ENCODE results near the gene PRPF40A. TPM values are rescaled to one million over a fixed set of nuclear protein-coding genes. Genes with fewer than 3 reads are reported as not detected.

PRPF40A gene
- total and polyA plus RNA-seq, 10 of the 15 experiments (the other 5 are each of a cell fraction or from before 2014, with no cell fraction given), result 97.8 to 197 (median 144) TPM

DNA sequence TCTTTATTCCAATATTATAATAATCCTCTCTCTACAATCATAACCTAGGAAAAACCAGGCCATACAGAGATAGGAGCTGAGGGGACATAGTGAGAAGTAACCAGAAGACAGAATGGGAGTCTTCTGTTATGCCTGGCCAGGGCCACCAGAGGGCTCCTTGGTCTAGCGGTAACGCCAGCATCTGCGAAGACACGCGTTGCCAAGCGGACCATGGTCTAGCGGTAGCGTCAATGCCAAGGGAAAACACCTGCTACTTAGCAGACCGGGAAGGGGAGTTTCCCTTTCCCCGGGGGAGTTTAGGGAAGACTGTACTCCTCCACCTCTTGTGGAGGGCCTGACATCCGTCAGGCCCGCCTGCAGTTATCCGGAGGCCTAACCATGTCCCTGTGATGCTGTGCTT, 37.8 kb upstream of the PRPF40A start:
- Histone ChIP-seq H3K4me2 (ENCODE audit: control insufficient read depth, insufficient read depth) (no peak overlapping the region), H3K9ac (ENCODE audit: control insufficient read depth, insufficient read depth, low read length) (no peak overlapping the region), H3K4me3 (no peak overlapping the region), H3K4me1 (ENCODE audit: control insufficient read depth, insufficient read depth, low read length) (no peaks in the 10 kb centered on the region), H4K20me1 (ENCODE audit: control insufficient read depth, insufficient read depth) (no peaks in the 10 kb centered on the region), H2AFZ (ENCODE audit: control insufficient read depth, low read depth, low read length) (no peak overlapping the region), H3K79me2 (ENCODE audit: control insufficient read depth, insufficient read depth, low read length) (no peaks in the 10 kb centered on the region; the same call in 1 of the 2 replicates), H3K27ac (ENCODE audit: control insufficient read depth, insufficient read depth) (no peak overlapping the region), H3K27me3 (replicated peaks in 1 of 2; ENCODE audit: control insufficient read depth in 2 of 2, insufficient read depth in 2 of 2, low read length in 1 of 2) (no peaks in the 10 kb centered on the region), H3K36me3 (ENCODE audit: control insufficient read depth in 2 of 2, insufficient read depth in 2 of 2, low read length in 1 of 2) (peaks cover 2 to 11% of the 10 kb centered on the region in 2 experiments), H3K9me3 (replicated peaks; ENCODE audit: control insufficient read depth, insufficient read depth, low read length) (no peaks in the 10 kb centered on the region)
- 49% methylated on average over 13 of the region's 13 CpGs for WGBS (ENCODE audit: insufficient coverage, insufficient replicate concordance, low lambda C conversion rate, missing lambda C conversion rate)
- FAIRE-seq (no peak), ATAC-seq (peak; percentile 53), DNase-seq (ENCODE audit: low read depth, low spot score) (peak; percentile 26)
- in situ Hi-C loops (cut with MboI), result no loop called here
- intact Hi-C loops (cut with micrococcal nuclease; ENCODE audit: unreplicated experiment), result loop anchor here (5.0 to 10.0 kb wide), 3 partner anchors 722 to 1620 kb away; partner anchors contain the start of gene RPRM
- POLR2A ChIA-PET, result interaction anchor here (1.0 kb wide), 1 partner anchor 38 kb away, joined by 5 read pairs; the partner anchor contains the start of gene PRPF40A
- CTCF ChIA-PET, result interaction anchor here (1.0 to 1.1 kb wide), 3 partner anchors 11 to 73 kb away, joined by 3 to 4 read pairs (median 3); no protein-coding TSS in a partner anchor
- no TSS peak for BruUV-seq (replicated peaks)
- SMC1A ChIA-PET (ENCODE audit: uncharacterized antibody, unreplicated experiment), result no interaction called here
- RAD21 ChIA-PET (ENCODE audit: unreplicated experiment), result no interaction called here
- TF ChIP-seq RFX5 (IDR thresholded peaks at IDR 0.05; ENCODE audit: low read depth, low read length) (no peak), SREBF1 (IDR thresholded peaks at IDR 0.05; ENCODE audit: low read length) (no peak), ASH2L (IDR thresholded peaks at IDR 0.05; ENCODE audit: borderline replicate concordance, low read depth) (no peak), NKRF (conservative IDR thresholded peaks at IDR 0.05) (no peak), IKZF2 (IDR thresholded peaks at IDR 0.05) (peak; percentile 37 to 60; a peak in 1 of 4 replicates), ATF7 (IDR thresholded peaks at IDR 0.05; ENCODE audit: low read depth) (no peak), MTA2 (IDR thresholded peaks at IDR 0.05; ENCODE audit: low read depth) (no peak), ZNF24 (IDR thresholded peaks at IDR 0.05) (no peak), BHLHE40 (IDR thresholded peaks at IDR 0.05; ENCODE audit: borderline replicate concordance in 1 of 2, low read depth in 2 of 2, low read length in 1 of 2) (peak in 1 of 2 experiments; percentile 56; a peak in 2 of 4 replicates), CREM (IDR thresholded peaks at IDR 0.05; ENCODE audit: low read depth) (no peak), EED (IDR thresholded peaks at IDR 0.05; ENCODE audit: low read depth) (no peak), ESRRA (IDR thresholded peaks at IDR 0.05; ENCODE audit: low read length) (no peak), SMARCA5 (IDR thresholded peaks at IDR 0.05) (no peak)
- TF ChIP-seq, protein P1, sequence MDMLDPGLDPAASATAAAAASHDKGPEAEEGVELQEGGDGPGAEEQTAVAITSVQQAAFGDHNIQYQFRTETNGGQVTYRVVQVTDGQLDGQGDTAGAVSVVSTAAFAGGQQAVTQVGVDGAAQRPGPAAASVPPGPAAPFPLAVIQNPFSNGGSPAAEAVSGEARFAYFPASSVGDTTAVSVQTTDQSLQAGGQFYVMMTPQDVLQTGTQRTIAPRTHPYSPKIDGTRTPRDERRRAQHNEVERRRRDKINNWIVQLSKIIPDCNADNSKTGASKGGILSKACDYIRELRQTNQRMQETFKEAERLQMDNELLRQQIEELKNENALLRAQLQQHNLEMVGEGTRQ (IDR thresholded peaks at IDR 0.05; ENCODE audit: borderline replicate concordance, low read depth, low read length), result no peak
- TF ChIP-seq, protein P2, sequence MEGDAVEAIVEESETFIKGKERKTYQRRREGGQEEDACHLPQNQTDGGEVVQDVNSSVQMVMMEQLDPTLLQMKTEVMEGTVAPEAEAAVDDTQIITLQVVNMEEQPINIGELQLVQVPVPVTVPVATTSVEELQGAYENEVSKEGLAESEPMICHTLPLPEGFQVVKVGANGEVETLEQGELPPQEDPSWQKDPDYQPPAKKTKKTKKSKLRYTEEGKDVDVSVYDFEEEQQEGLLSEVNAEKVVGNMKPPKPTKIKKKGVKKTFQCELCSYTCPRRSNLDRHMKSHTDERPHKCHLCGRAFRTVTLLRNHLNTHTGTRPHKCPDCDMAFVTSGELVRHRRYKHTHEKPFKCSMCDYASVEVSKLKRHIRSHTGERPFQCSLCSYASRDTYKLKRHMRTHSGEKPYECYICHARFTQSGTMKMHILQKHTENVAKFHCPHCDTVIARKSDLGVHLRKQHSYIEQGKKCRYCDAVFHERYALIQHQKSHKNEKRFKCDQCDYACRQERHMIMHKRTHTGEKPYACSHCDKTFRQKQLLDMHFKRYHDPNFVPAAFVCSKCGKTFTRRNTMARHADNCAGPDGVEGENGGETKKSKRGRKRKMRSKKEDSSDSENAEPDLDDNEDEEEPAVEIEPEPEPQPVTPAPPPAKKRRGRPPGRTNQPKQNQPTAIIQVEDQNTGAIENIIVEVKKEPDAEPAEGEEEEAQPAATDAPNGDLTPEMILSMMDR (IDR thresholded peaks at IDR 0.05 in 2 of 3, conservative IDR thresholded peaks at IDR 0.05 in 1 of 3; ENCODE audit: control insufficient read depth in 2 of 3, extremely low read depth in 1 of 3, insufficient read depth in 1 of 3, low read depth in 3 of 3, low read length in 3 of 3), result peak; percentile 35 to 66 (median 60); a peak in 5 of 6 replicates
- TF ChIP-seq, protein P3, sequence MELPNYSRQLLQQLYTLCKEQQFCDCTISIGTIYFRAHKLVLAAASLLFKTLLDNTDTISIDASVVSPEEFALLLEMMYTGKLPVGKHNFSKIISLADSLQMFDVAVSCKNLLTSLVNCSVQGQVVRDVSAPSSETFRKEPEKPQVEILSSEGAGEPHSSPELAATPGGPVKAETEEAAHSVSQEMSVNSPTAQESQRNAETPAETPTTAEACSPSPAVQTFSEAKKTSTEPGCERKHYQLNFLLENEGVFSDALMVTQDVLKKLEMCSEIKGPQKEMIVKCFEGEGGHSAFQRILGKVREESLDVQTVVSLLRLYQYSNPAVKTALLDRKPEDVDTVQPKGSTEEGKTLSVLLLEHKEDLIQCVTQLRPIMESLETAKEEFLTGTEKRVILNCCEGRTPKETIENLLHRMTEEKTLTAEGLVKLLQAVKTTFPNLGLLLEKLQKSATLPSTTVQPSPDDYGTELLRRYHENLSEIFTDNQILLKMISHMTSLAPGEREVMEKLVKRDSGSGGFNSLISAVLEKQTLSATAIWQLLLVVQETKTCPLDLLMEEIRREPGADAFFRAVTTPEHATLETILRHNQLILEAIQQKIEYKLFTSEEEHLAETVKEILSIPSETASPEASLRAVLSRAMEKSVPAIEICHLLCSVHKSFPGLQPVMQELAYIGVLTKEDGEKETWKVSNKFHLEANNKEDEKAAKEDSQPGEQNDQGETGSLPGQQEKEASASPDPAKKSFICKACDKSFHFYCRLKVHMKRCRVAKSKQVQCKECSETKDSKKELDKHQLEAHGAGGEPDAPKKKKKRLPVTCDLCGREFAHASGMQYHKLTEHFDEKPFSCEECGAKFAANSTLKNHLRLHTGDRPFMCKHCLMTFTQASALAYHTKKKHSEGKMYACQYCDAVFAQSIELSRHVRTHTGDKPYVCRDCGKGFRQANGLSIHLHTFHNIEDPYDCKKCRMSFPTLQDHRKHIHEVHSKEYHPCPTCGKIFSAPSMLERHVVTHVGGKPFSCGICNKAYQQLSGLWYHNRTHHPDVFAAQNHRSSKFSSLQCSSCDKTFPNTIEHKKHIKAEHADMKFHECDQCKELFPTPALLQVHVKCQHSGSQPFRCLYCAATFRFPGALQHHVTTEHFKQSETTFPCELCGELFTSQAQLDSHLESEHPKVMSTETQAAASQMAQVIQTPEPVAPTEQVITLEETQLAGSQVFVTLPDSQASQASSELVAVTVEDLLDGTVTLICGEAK (IDR thresholded peaks at IDR 0.05; ENCODE audit: borderline replicate concordance), result no peak

Measured in GM12878 (cell line).